Activated CD4-positive, alpha-beta T cell treated with anti-CD3 and anti-CD28 coated beads, Interleukin-2, amount 50 U/mL, for 1 hour (primary cell): Measurements from ENCODE around the gene GPATCH11.

Source experiments
- DNase-seq: peaks from one replicate; pipeline ENCODE4 v3.0.0-alpha.2; 2020

The GPATCH11 gene

DNA sequence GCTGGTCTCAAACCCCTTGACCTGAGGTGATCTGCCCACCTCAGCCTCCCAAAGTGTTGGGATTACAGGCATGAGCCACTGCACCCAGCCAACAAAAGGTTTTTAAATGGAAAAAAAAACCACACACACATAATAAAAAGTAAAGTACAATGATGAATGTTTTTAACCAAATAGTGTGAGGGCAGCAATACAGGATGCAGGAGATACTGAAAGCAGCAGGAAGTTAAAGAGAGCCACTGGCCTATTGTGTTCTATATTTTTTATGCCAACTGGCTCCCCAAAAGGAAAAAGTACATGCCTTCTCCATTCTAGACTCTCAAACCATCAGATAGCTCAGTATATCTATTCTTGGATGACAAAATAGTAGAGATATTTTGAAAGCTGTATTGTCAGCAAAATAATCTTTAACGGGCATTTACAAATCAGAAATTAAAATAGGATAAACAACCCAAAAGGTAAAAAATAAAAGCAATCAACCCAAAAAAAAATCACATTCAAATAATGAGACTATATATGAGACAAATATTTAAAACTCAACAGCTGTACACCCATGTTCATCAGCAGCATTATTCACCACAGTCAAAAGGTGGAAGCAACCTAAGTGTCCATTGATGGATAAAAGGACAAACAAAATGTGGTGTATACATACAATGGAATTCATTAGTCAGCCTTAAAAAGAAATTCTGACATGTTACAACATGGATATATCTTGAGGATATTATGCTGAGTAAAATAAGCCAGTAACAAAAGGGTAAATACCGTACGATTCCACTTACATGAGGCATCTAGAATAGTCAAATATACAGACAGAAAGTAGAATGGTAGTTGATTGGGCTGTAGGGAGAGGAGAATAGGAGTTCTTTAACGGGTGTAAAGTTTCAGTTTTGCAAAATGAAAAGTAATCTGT is 26.2 kb downstream of the GPATCH11 start:
- DNase-seq: no peak

DNA sequence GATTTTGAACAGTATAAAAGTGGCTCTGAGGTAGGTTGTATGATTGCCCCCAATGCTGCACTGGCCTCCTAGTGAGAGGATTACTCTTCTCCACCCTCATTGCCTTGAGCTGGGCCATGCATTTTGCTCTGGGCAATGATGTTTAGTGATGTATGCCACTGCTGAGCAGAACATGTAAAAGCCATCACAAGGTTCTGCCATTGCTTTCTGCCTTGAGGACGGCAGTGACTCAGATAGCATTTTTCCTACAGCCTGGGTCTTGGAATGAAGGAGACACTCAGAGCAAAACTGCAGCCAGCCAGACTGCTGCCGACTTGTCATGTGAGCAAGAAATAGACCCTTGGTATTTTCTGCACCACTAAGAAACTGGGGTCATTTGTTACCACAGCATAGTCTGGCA is 27.6 kb downstream of the GPATCH11 start:
- DNase-seq: no peak

GRCh38 chr2:37117566-37117965 is 33.2 kb downstream of the GPATCH11 start:
- no peak for DNase-seq

DNA sequence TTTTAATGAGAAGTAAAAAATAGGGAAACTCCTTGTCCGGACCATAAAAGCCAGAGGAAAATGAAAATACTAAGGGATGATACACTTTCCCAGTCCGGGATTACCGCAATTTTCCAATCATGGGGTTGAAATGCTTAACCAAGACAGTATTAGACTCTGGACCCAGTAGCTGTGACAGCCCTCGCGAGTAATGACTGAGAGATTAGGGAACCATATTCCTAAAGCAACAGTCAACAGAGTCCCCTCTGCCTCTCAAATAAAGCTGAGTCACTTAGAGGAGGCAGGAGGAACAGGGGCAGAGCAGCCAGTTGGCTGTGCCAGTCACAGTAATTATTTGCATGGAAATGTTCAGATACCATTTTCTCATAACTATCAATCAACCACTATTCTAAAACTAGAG is 34.8 kb downstream of the GPATCH11 start:
- DNase-seq: no peak

DNA sequence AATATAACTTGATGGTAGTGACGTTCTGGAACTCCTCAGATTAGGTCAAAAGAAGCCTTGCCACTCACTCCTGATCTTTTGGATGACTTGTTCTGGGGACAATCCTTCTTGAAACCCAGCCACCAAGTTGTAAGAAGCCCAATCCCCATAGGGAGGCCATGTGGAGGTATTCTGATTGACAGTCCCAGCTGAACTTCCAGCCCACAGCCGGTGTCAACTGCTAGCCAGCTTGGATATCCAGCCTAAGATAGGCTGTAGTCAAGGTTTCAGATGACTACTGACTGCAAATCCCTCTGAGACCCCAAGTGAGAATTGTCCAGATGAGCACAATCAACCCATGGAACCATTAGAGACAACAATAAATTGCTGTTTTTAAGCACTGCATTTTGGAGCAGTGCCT is 41.1 kb downstream of the GPATCH11 start:
- no peak for DNase-seq

- no peak for DNase-seq
Observed at GRCh38 chr2:37132914-37133313, 48.6 kb downstream of the GPATCH11 start.

- DNase-seq: no peak
Observed at GRCh38 chr2:37142546-37142945, 58.2 kb downstream of the GPATCH11 start.

GRCh38 chr2:37143974-37144373 is 59.7 kb downstream of the GPATCH11 start:
- no peak for DNase-seq

GRCh38 chr2:37146062-37146461 is 61.7 kb downstream of the GPATCH11 start:
- DNase-seq: no peak

- DNase-seq: no peak
Observed at GRCh38 chr2:37148325-37148724, 64.0 kb downstream of the GPATCH11 start.
